Head of caudate nucleus (tissue), 42 donors: ENCODE data around the gene KLRK1.
"Not testable (repeated sequence)": the region's sequence is repeated elsewhere in the genome, so short reads cannot be mapped to it uniquely, and the experiment has no call there.

Source experiments
- DNase-seq, 42 donors: peaks; one replicate each; pipeline versions ENCODE4 v3.0.0 to v3.0.0-alpha.2; 2020 to 2021; ENCODE audit warnings: mixed read lengths in 7 of 42
- intact Hi-C: fragments of 100-400 bp; cut with DNase I; formaldehyde crosslinking; loops from one replicate; pipeline ENCODE4 v1.15.0; 2022

Gene KLRK1

DNA sequence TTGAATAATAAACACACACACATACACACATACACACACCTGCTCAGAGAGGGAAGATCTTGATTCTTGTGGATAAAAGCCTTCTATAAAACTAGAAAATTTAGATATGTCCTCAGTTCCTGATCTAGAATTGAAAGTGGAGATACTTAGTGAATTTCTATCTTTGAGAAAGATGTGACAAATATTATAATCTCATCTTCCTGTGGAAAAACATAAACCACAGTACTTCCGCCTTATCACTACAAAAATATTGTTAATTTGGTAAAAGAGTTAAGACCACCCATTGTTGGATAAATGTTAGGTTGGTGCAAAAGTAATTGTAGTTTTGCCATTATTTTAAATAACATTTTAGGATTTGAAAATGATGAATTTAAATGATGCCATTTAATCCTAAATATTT, at the start of gene KLRK1:
KLRK1 (minus strand) TSS at position 138 of the 400 bp plus-strand sequence. CDS start 1,231 bp downstream, outside the sequence.
- intact Hi-C loops = no loop called here
- DNase-seq = no peak

GRCh38 chr12:10437601-10438000, 47.8 kb upstream of the KLRK1 start:
- intact Hi-C loops, DNase-seq: not testable (repeated sequence)

- intact Hi-C loops = not testable (repeated sequence)
- peak in 24 of 42 donors; percentile 9 to 75 (median 32) for DNase-seq
These were observed 46.0 kb upstream of the KLRK1 start, which contains the start of gene KLRC2 for GRCh38 chr12:10435816-10436215. KLRC2 (minus strand) TSS chr12:10436010; CDS start chr12:10435986, 24 bp downstream.

- intact Hi-C loops, DNase-seq: not testable (repeated sequence)
These were observed 40.8 kb upstream of the KLRK1 start for GRCh38 chr12:10430623-10431022.

GRCh38 chr12:10425938-10426337, 36.1 kb upstream of the KLRK1 start:
- intact Hi-C loops = not testable (repeated sequence)
- peak in 21 of 42 donors; percentile 2 to 68 (median 23) for DNase-seq

GRCh38 chr12:10424260-10424899, 34.5 kb upstream of the KLRK1 start:
- DNase-seq, intact Hi-C loops: not testable (repeated sequence)

DNA sequence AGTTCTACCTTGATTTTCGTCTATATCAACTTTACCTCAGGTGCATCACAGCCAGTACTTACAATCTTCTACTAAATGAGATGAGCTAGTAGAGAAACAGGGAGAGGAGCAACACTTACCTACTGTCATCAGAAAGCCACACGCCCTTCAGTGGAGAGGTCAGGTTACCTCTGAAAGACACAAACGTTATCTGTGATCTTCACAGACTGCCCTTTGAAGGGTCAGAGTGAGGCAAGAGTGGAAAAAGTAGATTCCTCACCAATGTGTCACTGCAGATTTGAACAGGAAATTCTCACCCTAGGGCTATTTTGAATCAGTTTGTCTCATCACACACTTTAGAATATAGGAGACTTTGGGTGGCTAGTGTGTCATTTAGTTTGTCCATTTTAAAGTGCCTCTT, 32.3 kb upstream of the KLRK1 start:
- intact Hi-C loops, DNase-seq: not testable (repeated sequence)

GRCh38 chr12:10420334-10420733, 30.5 kb upstream of the KLRK1 start, which contains the start of gene KLRC3:
KLRC3 (minus strand) TSS chr12:10420595; CDS start chr12:10420550, 45 bp downstream.
- DNase-seq, intact Hi-C loops: not testable (repeated sequence)

GRCh38 chr12:10409392-10409791, 19.6 kb upstream of the KLRK1 start, which contains the start of gene KLRC4:
KLRC4 (minus strand) TSS chr12:10409757; CDS start chr12:10409575, 182 bp downstream.
- no peak for DNase-seq
- intact Hi-C loops = no loop called here

- intact Hi-C loops = no loop called here
- DNase-seq = no peak
These were observed 19.0 kb upstream of the KLRK1 start for GRCh38 chr12:10408842-10409241.

GRCh38 chr12:10406725-10407124, 16.9 kb upstream of the KLRK1 start:
- intact Hi-C loops = no loop called here
- DNase-seq = no peak

- intact Hi-C loops = no loop called here
These were observed 15.5 kb upstream of the KLRK1 start for GRCh38 chr12:10405294-10405693.

GRCh38 chr12:10404798-10405197, 15.0 kb upstream of the KLRK1 start:
- DNase-seq = no peak
- intact Hi-C loops = no loop called here

More at GRCh38 chr12:10405294-10405693, 15.5 kb upstream of the KLRK1 start:
- no peak for DNase-seq

DNA sequence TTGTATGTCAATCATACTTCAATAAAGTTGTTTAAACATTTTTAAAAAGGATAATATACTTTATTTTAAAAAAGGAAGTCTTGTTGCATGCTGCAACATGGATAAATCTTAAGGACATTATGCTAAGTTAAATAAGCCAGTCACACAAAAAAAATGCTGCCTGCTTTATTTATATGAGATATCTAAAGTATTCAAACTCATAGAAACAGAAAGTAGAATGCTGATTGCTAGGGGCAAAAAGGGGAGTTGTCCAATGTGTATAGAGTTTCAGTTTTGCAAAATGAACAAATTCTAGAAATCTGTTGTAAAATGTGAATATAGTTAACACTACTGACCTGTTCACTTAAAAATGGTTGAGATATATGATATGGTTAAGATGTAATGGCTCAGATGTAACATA, 11.0 kb upstream of the KLRK1 start:
- intact Hi-C loops = no loop called here
- no peak for DNase-seq

- intact Hi-C loops = no loop called here
- DNase-seq = no peak
These were observed 8.3 kb upstream of the KLRK1 start for GRCh38 chr12:10398168-10398567.

DNA sequence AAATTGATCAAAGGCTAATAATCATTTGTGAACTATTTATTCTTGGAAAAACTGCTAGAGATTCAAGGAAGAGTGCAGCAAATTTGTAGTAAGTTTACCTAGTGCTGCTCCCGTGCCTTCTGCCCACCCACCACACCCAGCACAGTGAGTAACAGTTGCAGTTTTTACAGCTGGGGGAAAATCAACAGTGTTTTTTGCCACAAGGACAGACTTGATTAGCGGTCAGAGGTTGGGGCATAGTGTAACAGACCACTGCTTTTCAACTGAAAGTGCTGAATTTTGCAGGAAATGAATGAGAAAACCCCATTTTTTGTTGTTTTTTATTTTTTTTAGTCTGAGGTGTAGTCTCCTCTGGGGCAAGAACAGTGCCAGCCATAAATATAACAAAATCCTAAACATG, 7.5 kb upstream of the KLRK1 start:
- intact Hi-C loops = no loop called here
- no peak for DNase-seq

- DNase-seq, intact Hi-C loops: not testable (repeated sequence)
These were observed 6.3 kb upstream of the KLRK1 start for GRCh38 chr12:10396176-10396575.

GRCh38 chr12:10395390-10395998, 5.7 kb upstream of the KLRK1 start:
- intact Hi-C loops = no loop called here
- DNase-seq = peak in 1 of 42 donors; percentile 20

GRCh38 chr12:10394531-10395152, 4.8 kb upstream of the KLRK1 start:
- intact Hi-C loops, DNase-seq: not testable (repeated sequence)

DNA sequence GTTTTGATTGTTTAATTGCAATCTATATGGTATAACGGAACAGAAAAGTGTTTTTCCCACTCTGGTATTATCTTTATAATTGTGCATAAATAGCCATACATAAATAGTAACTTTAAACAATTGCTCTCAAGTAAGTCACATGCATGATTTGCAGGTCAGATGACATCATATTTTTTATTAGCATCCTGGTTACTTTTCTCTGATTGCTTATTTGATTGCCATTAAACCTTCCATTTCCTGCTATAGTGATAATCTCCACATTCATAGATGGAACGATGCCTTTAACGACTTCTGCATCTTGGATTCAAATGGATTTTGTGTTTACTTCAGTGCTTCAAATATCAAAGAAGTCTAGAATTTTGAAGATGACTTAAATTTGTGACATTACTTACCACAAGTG, 3.5 kb upstream of the KLRK1 start:
- intact Hi-C loops = no loop called here
- DNase-seq = no peak
